Prostate gland (tissue), 2 donors: ENCODE results near the gene CADPS. TPM values are rescaled to one million over a fixed set of nuclear protein-coding genes. Genes with fewer than 3 reads are reported as not detected.

ENCODE experiments used
- DNase-seq: peaks from one replicate; pipeline ENCODE4 v3.0.0-alpha.2; 2019; ENCODE audit warnings: low spot score
- H3K27ac ChIP-seq, 2 donors: fragments of 200-600 bp; sonication (generic); 2 replicates each; pipeline ENCODE4 v1.5.1; 2017 to 2019
- H3K27me3 ChIP-seq: fragments of 200-600 bp; sonication (generic); replicated peaks from 2 replicates; pipeline ENCODE4 v1.5.1; 2019; ENCODE audit not compliant: insufficient read depth
- H3K36me3 ChIP-seq, 2 donors: fragments of 200-600 bp; sonication (generic); 1 replicate in 1 of 2; 2 replicates in 1 of 2; pipeline versions ENCODE4 v1.5.1 to v1.8.1; 2017 to 2019
- H3K4me1 ChIP-seq: fragments of 200-600 bp; sonication (generic); replicated peaks from 2 replicates; pipeline ENCODE4 v1.5.1; 2019
- H3K4me3 ChIP-seq, 2 donors: fragments of 200-600 bp; sonication (generic); 2 replicates each; pipeline ENCODE4 v1.5.1; 2017 to 2019
- H3K9me3 ChIP-seq: fragments of 200-600 bp; sonication (generic); 2 replicates; pipeline ENCODE4 v1.5.1; 2017
- CTCF ChIP-seq, 4 experiments: fragments of 200-600 bp in 2 of 4; fragments of 450-650 bp in 2 of 4; sonication (generic) in 2 of 4; IDR thresholded peaks; 1 replicate in 3 of 4; 2 replicates in 1 of 4; pipeline ENCODE4 v1.5.1; 2016 to 2019; ENCODE audit warnings: antibody characterized with exemption in 4 of 4, mild to moderate bottlenecking in 2 of 4, moderate library complexity in 2 of 4
- POLR2A ChIP-seq: fragments of 450-650 bp; IDR thresholded peaks from one replicate; pipeline ENCODE4 v1.6.1; 2016; ENCODE audit warnings: antibody characterized with exemption, mild to moderate bottlenecking
- POLR2AphosphoS5 ChIP-seq: sonication (generic); formaldehyde crosslinking; IDR thresholded peaks from one replicate; pipeline ENCODE4 v1.6.1; 2017; ENCODE audit warnings: antibody characterized with exemption
- WGBS: methylation state at CpG from one replicate; pipeline ENCODE4 v1.1.5; 2018; 5-methylcytosine and 5-hydroxymethylcytosine counted together
- intact Hi-C: fragments of 100-400 bp; cut with DNase I; formaldehyde crosslinking; loops from one replicate; pipeline ENCODE4 v1.14.2; 2022
- total RNA-seq, 2 donors: library from RNA; depleted of rRNA; stranded (reverse); fragments of >200 nt; gene quantifications; one replicate each; pipeline ENCODE4 v1.1.0, GENCODE V29; 2016

Gene CADPS
- total RNA-seq, 2 donors from 2014 or later, result 4.0 to 7.7 TPM

- no peaks in the 10 kb centered on the region for H3K4me1 ChIP-seq
- WGBS, result 93% methylated on average over 2 of the region's 2 CpGs
- no peaks in the 10 kb centered on the region for H3K9me3 ChIP-seq
- no peak for DNase-seq
- TF ChIP-seq POLR2AphosphoS5 (no peak), CTCF (IDR thresholded peaks at IDR 0.05) (no peak), POLR2A (no peak)
- intact Hi-C loops, result no loop called here
- H3K27ac ChIP-seq, result no peak overlapping the region
- H3K27me3 ChIP-seq, result no peaks in the 10 kb centered on the region
- no peak overlapping the region for H3K4me3 ChIP-seq
- H3K36me3 ChIP-seq, result no peaks in the 10 kb centered on the region
Observed at GRCh38 chr3:62682826-62683225, 192.4 kb downstream of the CADPS start.

GRCh38 chr3:62679988-62680387, 195.2 kb downstream of the CADPS start:
- WGBS, result 86% methylated on average over 3 of the region's 3 CpGs

GRCh38 chr3:62678841-62679240, 196.4 kb downstream of the CADPS start:
- intact Hi-C loops, result no loop called here
- H3K4me1 ChIP-seq, result no peaks in the 10 kb centered on the region
- no peak for TF ChIP-seq CTCF (IDR thresholded peaks at IDR 0.05)
- no peak for TF ChIP-seq POLR2A
- TF ChIP-seq POLR2AphosphoS5, result no peak
- DNase-seq, result no peak
- H3K36me3 ChIP-seq, result no peaks in the 10 kb centered on the region
- no peak overlapping the region for H3K4me3 ChIP-seq
- no peaks in the 10 kb centered on the region for H3K27me3 ChIP-seq
- H3K9me3 ChIP-seq, result no peaks in the 10 kb centered on the region
- no peak overlapping the region for H3K27ac ChIP-seq
- WGBS, result 84% methylated on average over 3 of the region's 3 CpGs

More at GRCh38 chr3:62679988-62680387, 195.2 kb downstream of the CADPS start:
- no peak for DNase-seq
- no peaks in the 10 kb centered on the region for H3K4me1 ChIP-seq
- no peaks in the 10 kb centered on the region for H3K9me3 ChIP-seq
- H3K27me3 ChIP-seq, result no peaks in the 10 kb centered on the region
- no peak overlapping the region for H3K4me3 ChIP-seq
- intact Hi-C loops, result no loop called here
- H3K27ac ChIP-seq, result no peak overlapping the region
- TF ChIP-seq POLR2A (no peak), POLR2AphosphoS5 (no peak), CTCF (IDR thresholded peaks at IDR 0.05) (no peak)
- H3K36me3 ChIP-seq, result no peaks in the 10 kb centered on the region

GRCh38 chr3:62677926-62678325, 197.3 kb downstream of the CADPS start:
- H3K27me3 ChIP-seq, result no peaks in the 10 kb centered on the region
- 48% methylated on average over 1 of the region's 1 CpG for WGBS
- no peaks in the 10 kb centered on the region for H3K4me1 ChIP-seq
- no peak overlapping the region for H3K27ac ChIP-seq
- H3K36me3 ChIP-seq, result no peaks in the 10 kb centered on the region
- TF ChIP-seq POLR2A, result no peak
- TF ChIP-seq CTCF (IDR thresholded peaks at IDR 0.05), result no peak
- TF ChIP-seq POLR2AphosphoS5, result no peak
- no peaks in the 10 kb centered on the region for H3K9me3 ChIP-seq
- no peak overlapping the region for H3K4me3 ChIP-seq
- DNase-seq, result no peak
- intact Hi-C loops, result no loop called here

- no peak for TF ChIP-seq CTCF (IDR thresholded peaks at IDR 0.05)
- TF ChIP-seq POLR2A, result no peak
- TF ChIP-seq POLR2AphosphoS5, result no peak
- no peaks in the 10 kb centered on the region for H3K36me3 ChIP-seq
- no peak for DNase-seq
- H3K9me3 ChIP-seq, result no peaks in the 10 kb centered on the region
- intact Hi-C loops, result no loop called here
- H3K4me3 ChIP-seq, result no peak overlapping the region
- 51% methylated on average over 3 of the region's 3 CpGs for WGBS
- no peaks in the 10 kb centered on the region for H3K4me1 ChIP-seq
- no peak overlapping the region for H3K27ac ChIP-seq
- H3K27me3 ChIP-seq, result no peaks in the 10 kb centered on the region
Observed at GRCh38 chr3:62676689-62677271, 198.4 kb downstream of the CADPS start.
